ENCODE measurements around the gene DNPEP. TPM values are rescaled to one million over a fixed set of nuclear protein-coding genes. Genes with fewer than 3 reads are reported as not detected.
A peak's percentile ranks its signal among the peaks of the same experiment; 100 is the strongest.

The DNPEP gene
- total RNA-seq (10 to 100 TPM; 34.7 to 72.9 (median 66.4) TPM), polyA plus RNA-seq (10 to 100 TPM; 23.4 to 54.2 TPM)
- long read RNA-seq, donor 1, transcript DNPEP-201 (15 exons, 2,425 nt), result major isoform, 107 of 233 reads
- long read RNA-seq, donor 1, transcript DNPEP-203 (15 exons, 1,657 nt), result minor isoform, 7 of 233 reads
- long read RNA-seq, donor 1, transcript DNPEP-217 (15 exons, 2,408 nt), result minor isoform, 19 of 233 reads
- long read RNA-seq, donor 1, partial matches to known transcripts, result 65 of 233 reads
- long read RNA-seq, donor 1, other reads (novel, unspliced or antisense), result 30 of 233 reads
- long read RNA-seq, donor 2, transcript DNPEP-201 (15 exons, 2,425 nt), result major isoform, 16 of 37 reads
- long read RNA-seq, donor 2, partial matches to known transcripts, result 15 of 37 reads
- long read RNA-seq, donor 2, other reads (novel, unspliced or antisense), result 0 of 37 reads
- long read RNA-seq, donor 3, transcript DNPEP-201 (15 exons, 2,425 nt), result major isoform, 130 of 196 reads
- long read RNA-seq, donor 3, transcript DNPEP-203 (15 exons, 1,657 nt), result minor isoform, 25 of 196 reads
- long read RNA-seq, donor 3, partial matches to known transcripts, result 15 of 196 reads
- long read RNA-seq, donor 3, other reads (novel, unspliced or antisense), result 25 of 196 reads

GRCh38 chr2:219387306-219388120 lies at the start of gene DNPEP:
Gene DNPEP (minus strand): TSS chr2:219387912. CDS start chr2:219387794, 118 bp downstream.
- WGBS, 3 donors, result 0 to 3% (median 1%) methylated on average over 34 to 71 of the region's 76 CpGs
- Histone ChIP-seq H3K9me3 (no peaks in the 10 kb centered on the region), H3K27me3 (no peaks in the 10 kb centered on the region), H3K27ac (peak within 1 kb of the TSS; percentile 50 to 84), H3K4me1 (ENCODE audit: insufficient read depth) (peaks cover 6% of the 10 kb centered on the region), H3K4me3 (peak within 1 kb of the TSS; percentile 94), H3K36me3 (no peaks in the 10 kb centered on the region)
- no peak for TF ChIP-seq EP300 (IDR thresholded peaks at IDR 0.05)
- peak; percentile 40 for TF ChIP-seq POLR2A (IDR thresholded peaks at IDR 0.05)
- TF ChIP-seq CTCF (IDR thresholded peaks at IDR 0.05), result peak in 1 of 3 donors; percentile 6
- DNase-seq, result peak; percentile 84 to 98 (median 97)
- intact Hi-C loops (cut with DNase I), result loop anchor here in 2 of 4 donors (5.0 to 10.0 kb wide), 3 partner anchors 110 to 225 kb away; partner anchors contain the start of genes NHEJ1 (in 2 of the 2) and DNAJB2 (in 1 of the 2)

- Histone ChIP-seq H3K4me3 (no peak overlapping the region), H3K9me3 (no peaks in the 10 kb centered on the region), H3K36me3 (no peaks in the 10 kb centered on the region), H3K27me3 (no peaks in the 10 kb centered on the region), H3K27ac (no peak overlapping the region), H3K4me1 (ENCODE audit: insufficient read depth) (peaks cover 2% of the 10 kb centered on the region)
- intact Hi-C loops (cut with DNase I), result no loop called here
- no peak for DNase-seq
- TF ChIP-seq CTCF (IDR thresholded peaks at IDR 0.05) (no peak), EP300 (IDR thresholded peaks at IDR 0.05) (no peak), POLR2A (IDR thresholded peaks at IDR 0.05) (no peak)
- 82 to 92% (median 91%) methylated on average over 3 of the region's 3 CpGs for WGBS, 3 donors
Observed at GRCh38 chr2:219437141-219437540, 49.4 kb upstream of the DNPEP start.

- H3K36me3 ChIP-seq, result no peaks in the 10 kb centered on the region
- no peak overlapping the region for H3K4me3 ChIP-seq
- no peak for TF ChIP-seq CTCF (IDR thresholded peaks at IDR 0.05)
- no peak for TF ChIP-seq POLR2A (IDR thresholded peaks at IDR 0.05)
- no peak for TF ChIP-seq EP300 (IDR thresholded peaks at IDR 0.05)
- peaks cover 2% of the 10 kb centered on the region for H3K4me1 ChIP-seq (ENCODE audit: insufficient read depth)
- no peaks in the 10 kb centered on the region for H3K27me3 ChIP-seq
- DNase-seq, result peak in 1 of 5 donors; percentile 21
- no peak overlapping the region for H3K27ac ChIP-seq
- 90 to 92% (median 91%) methylated on average over 5 of the region's 5 CpGs for WGBS, 3 donors
- intact Hi-C loops (cut with DNase I), result no loop called here
- H3K9me3 ChIP-seq, result no peaks in the 10 kb centered on the region
Observed at GRCh38 chr2:219436491-219436890, 48.8 kb upstream of the DNPEP start.

- H3K27ac ChIP-seq, result no peak overlapping the region
- intact Hi-C loops (cut with DNase I), result no loop called here
Observed at GRCh38 chr2:219435701-219436100, 48.0 kb upstream of the DNPEP start.

More at GRCh38 chr2:219435701-219436100, 48.0 kb upstream of the DNPEP start:
- TF ChIP-seq EP300 (IDR thresholded peaks at IDR 0.05) (no peak), POLR2A (IDR thresholded peaks at IDR 0.05) (no peak)
- Histone ChIP-seq H3K4me3 (no peak overlapping the region), H3K9me3 (no peaks in the 10 kb centered on the region), H3K36me3 (no peaks in the 10 kb centered on the region), H3K27me3 (no peaks in the 10 kb centered on the region), H3K4me1 (ENCODE audit: insufficient read depth) (peaks cover 2% of the 10 kb centered on the region)
- WGBS, 3 donors, result 90 to 94% (median 92%) methylated on average over 6 of the region's 6 CpGs
- peak in 2 of 5 donors; percentile 21 to 29 for DNase-seq
